DMS79 (cell line): ENCODE measurements around the gene TSR2.
A peak's percentile ranks its signal among the peaks of the same experiment; 100 is the strongest.

Experiments
- DNase-seq: peaks from one replicate; lab custom pipeline; 2025; lab: John Stamatoyannopoulos, UW

TSR2 gene, protein sequence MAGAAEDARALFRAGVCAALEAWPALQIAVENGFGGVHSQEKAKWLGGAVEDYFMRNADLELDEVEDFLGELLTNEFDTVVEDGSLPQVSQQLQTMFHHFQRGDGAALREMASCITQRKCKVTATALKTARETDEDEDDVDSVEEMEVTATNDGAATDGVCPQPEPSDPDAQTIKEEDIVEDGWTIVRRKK

GRCh38 chrX:54439960-54440871 is at the start of gene TSR2:
TSR2 (plus strand) TSS chrX:54440404; CDS start chrX:54440422, 18 bp downstream.
- peak; percentile 70 for DNase-seq

- DNase-seq: no peak
Measured at GRCh38 chrX:54397113-54397512, 43.1 kb upstream of the TSR2 start.

DNA sequence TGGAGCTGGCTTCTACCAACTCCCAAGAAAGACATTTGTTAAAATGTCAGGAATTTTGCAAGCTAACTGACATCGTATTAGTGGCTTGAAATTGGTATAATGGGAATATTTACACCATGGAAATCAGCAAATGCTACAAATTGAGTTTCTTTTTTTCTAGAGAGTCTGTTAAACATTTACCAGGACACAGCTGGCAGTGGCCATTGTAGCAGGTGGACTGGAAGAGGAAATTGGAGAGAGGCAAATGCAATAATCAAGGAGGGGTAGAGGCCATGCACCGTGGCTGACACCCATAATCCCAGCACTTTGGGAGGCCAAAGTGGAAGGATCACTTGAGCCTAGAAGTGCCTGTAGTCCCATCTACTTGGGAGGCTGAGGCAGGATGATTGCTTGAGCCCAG is 32.9 kb upstream of the TSR2 start:
- DNase-seq: no peak

GRCh38 chrX:54411732-54412131 is 28.5 kb upstream of the TSR2 start:
- DNase-seq: no peak

DNA sequence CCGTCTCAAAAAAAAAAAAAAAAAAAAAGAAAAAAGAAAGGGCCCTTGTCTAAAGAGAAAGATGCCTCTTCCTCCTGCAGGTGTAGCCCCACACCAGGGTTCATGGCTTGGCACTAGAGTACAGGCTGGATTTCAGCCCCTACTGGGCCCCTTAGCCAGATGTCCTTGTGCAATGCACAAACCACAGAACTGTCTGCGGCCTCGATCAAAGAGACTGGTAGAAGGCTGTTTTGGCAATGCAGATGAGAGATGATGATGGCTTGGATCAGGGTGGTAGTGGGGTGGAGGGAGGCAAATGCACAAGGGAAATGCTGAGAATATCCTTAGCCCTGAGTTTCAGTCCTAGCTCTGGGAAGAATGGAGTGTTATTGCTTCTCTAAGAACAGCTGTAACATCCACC is 26.5 kb upstream of the TSR2 start:
- DNase-seq: no peak

DNA sequence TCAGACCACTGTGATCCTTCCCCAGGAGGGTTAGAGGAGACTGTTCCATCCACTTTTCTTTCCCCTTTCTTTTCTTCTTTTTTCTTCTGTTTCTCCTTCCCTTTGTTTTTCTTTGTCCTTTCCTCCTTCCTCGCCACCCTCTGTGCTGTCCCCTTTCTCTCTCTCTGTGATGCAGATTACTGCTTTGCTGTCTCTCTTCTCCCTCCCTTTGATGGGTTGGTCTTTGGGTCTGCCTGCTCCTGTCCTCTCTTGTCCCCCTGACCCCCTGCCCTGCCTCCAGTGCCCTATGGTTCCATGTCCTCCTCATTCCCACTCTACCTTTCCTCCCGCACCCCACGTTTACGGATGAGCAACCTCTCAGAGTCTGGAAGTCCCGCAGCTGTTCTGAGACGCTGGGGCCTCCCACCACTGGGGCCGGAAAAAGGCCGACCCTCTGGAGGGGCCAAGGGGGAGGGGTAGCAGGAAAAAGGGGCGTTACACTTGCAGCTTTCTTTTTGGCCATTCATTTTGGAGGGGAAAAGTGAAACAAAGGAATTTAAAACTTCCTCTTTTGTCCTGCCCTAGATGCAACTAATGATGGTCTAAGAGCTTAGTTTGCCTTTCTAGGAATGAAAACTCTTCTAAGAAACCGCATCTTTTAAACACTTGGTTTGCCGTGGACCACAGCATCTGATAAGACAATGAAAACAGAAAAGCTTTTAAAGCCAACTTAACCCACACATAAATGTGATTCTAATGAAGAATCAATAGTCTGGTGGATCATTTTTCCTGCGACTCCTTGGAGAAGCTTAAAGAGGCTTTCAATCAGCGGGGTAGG is 24.5 kb upstream of the TSR2 start:
- peak; percentile 1 for DNase-seq

- DNase-seq: no peak
Measured at GRCh38 chrX:54416965-54417364, 23.2 kb upstream of the TSR2 start.

DNA sequence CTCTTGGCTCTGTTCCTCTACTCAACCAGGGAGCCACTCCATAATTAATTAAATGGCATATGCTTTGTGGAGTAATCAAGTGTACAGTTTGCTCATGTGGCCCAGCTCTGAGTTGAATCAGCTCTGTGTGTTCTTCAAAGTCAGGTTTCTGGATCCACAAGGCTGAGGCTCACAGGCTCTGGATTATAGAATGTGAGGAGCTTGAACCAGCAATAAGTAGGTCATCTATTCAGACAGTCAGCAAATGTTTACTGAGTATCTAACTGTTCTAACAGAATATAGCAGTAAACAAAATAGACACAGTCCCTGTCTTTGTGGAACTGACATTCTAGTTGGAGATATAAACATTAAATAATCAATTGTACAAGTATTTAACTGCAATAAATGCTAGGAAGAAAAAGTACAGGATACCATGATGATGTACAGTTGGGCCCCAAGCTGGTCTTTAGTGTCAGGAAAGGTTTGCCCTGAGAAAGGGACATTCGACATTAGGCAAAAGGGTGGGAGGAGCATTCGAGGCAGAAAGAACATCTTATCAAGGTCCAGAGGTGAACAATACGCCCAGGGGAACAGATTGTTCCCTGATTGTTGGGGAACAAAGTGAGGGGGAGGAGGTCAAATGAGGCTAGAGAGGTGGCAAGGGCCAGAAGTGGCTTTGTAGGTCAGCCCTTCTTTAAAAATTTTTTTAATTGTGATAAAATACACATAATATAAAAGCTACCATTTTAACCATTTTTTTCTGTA is 20.5 kb upstream of the TSR2 start:
- no peak for DNase-seq

DNA sequence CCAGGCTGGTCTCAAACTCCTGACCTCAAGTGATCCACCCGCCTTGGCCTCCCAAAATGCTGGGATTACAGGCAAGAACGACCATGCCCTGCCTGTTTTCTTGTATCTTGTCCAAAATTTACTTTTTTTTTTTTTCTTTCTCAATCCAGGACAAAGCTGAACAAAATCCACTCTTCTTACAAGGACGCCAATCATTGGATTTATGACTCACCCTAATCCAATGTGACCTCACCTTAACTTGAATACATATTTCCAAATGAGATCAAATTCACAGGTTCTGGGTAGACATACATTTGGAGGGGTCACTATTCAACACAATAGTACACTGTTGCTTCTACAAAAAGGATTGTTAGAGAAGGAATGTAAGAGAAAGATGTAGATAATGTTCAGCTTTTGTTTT is 18.0 kb upstream of the TSR2 start:
- no peak for DNase-seq

- DNase-seq: no peak
Measured at GRCh38 chrX:54423161-54423888, 16.9 kb upstream of the TSR2 start.

DNA sequence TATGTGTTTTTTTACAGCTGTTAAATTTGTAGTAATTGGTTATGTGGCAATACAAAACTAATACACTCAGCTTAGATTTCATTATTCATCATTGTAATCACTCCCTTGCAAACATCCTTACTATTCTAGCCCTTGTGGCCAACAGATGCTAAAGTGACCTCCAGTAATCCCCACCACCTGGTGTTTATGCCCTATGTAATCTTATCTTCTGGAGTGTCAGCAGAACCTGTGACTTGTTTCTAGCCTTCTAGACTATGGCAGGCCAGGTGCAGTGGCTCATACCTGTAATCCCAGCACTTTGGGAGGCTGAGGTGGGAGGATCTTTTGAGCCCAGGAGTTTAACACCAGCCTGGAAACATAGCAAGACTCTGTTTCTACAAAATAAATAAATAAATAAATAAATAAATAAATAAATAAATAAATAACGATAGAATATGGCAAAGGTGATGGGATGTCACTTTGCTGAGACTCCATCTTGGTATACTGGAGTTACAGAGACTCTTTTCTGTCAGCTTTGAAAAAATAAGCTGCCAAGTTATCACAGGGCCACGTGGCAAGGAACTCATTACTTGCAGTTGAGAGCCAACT is 12.3 kb upstream of the TSR2 start:
- no peak for DNase-seq

DNA sequence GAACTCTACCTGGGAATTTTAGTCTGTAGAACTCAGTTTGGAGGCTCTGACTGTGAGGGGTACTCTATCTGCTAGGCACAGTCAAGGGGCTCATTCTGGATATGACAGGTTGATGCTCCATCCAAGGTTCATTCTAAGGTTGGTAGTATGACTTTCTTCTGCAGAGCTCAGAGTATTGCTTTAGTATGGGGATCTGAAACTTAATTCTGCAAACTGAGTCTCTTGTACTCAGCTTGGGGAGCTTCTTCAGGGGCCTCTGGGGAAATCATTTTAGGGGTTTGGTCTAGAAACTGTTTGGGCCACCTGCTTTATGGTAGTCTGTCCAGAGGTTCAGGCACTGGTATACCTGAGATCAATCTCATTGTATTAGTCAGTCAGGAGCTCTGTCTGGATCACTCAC is 9.7 kb upstream of the TSR2 start:
- no peak for DNase-seq

GRCh38 chrX:54435121-54435520 is 5.1 kb upstream of the TSR2 start:
- no peak for DNase-seq

DNA sequence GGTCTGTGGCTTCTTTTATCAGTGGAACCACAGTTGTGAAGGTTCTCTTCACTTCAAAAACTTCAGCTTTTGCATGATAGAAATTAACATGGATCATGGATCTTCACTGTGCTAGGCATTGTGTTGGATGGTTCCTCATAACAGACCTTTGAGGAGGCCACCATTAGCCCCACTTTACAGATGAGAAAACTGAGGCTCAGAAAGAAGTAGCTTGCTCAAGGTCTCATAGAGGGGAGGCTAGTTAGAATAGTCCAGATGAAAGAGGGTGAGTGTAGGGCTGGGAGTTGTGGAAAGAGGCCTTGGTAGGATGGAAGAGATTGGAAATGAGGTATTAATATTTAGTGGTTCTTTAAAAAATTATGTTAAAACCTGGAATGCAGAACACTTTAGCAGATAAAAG is 2.6 kb downstream of the TSR2 start:
- no peak for DNase-seq

- DNase-seq: no peak
Measured at GRCh38 chrX:54444752-54445151, 4.5 kb downstream of the TSR2 start.

GRCh38 chrX:54446084-54446483 is 5.9 kb downstream of the TSR2 start:
- no peak for DNase-seq

- DNase-seq: no peak
Measured at GRCh38 chrX:54447461-54447860, 7.3 kb downstream of the TSR2 start.

GRCh38 chrX:54449929-54450328 is 9.7 kb downstream of the TSR2 start:
- DNase-seq: no peak

DNA sequence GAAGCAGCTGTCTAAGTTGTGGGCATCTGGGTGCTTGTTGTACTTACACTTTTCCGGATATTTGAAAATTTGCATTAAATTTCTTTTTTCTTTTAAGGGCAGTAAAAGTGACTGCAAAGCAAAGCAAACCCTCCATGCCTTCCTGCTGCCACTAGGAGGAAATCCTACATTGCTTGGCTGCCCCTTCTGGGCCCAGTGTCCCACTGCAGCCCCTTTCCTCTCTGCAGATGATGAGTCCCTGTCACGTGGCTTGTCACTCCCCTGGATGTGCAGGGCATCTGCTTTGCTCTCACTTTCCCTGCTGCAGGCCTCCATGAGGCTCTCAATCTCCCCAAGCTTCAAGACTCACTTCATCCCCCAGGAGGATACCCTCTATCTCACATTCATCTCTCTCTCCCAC is 12.7 kb downstream of the TSR2 start:
- no peak for DNase-seq

GRCh38 chrX:54470054-54470760 is 30.0 kb downstream of the TSR2 start:
- DNase-seq: no peak
